ENCODE measurements around the gene RMI2. TPM values are rescaled to one million over a fixed set of nuclear protein-coding genes. Genes with fewer than 3 reads are reported as not detected.

Gene RMI2
- total RNA-seq, 2 donors from 2014 or later = 55.2 to 62.3 TPM

DNA sequence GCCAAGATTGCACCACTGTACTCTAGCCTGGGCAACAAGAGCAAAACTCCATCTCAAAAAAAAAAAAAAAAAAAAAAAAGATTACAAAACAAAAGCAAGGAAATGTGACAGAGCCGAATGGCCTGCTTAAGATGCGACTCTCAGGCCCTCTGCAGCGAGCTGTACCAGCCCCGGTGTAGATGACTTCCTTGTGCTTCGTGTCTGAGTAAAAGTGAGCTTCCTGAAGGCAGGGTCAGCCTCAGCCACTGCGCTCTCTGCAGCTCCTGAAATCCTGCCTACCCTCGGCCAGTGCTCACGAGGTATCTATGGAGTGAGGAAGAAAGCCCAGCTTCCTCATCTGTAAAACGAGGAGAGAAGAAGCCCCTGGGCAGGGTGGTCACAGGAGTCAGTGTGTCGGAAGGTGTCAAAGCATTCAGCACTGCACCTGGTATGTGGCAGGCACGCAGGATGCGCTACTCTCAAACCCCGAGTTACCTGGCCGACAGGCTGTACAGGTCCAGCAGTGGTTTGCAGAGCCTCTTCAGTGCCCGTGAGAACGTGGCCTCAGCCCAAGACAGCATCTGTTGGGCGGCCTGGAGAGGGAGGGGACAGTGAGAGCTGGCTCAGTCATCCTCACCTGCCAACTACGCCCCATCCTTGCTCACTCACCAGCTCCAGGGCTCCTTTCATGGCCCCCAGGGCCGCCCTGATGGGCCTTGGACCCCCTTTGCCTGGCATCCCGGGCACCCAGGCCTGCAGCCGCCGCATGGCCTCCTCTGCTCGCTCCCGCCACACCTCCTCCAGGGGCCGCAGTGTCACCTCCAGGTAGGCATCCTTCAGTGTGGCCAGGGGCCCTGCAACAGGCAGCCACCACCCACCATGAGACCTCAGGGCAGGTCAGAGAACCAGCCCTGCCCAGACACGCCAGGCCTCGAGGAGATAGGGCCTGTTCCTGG is 44.6 kb downstream of the RMI2 start:
- 90 to 95% methylated on average over 17 to 27 of the region's 27 CpGs for WGBS, 2 experiments (ENCODE audit: insufficient coverage in 1 of 2, insufficient read length in 1 of 2)
- TF ChIP-seq, protein P1, sequence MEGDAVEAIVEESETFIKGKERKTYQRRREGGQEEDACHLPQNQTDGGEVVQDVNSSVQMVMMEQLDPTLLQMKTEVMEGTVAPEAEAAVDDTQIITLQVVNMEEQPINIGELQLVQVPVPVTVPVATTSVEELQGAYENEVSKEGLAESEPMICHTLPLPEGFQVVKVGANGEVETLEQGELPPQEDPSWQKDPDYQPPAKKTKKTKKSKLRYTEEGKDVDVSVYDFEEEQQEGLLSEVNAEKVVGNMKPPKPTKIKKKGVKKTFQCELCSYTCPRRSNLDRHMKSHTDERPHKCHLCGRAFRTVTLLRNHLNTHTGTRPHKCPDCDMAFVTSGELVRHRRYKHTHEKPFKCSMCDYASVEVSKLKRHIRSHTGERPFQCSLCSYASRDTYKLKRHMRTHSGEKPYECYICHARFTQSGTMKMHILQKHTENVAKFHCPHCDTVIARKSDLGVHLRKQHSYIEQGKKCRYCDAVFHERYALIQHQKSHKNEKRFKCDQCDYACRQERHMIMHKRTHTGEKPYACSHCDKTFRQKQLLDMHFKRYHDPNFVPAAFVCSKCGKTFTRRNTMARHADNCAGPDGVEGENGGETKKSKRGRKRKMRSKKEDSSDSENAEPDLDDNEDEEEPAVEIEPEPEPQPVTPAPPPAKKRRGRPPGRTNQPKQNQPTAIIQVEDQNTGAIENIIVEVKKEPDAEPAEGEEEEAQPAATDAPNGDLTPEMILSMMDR (conservative IDR thresholded peaks at IDR 0.05) = no peak

DNA sequence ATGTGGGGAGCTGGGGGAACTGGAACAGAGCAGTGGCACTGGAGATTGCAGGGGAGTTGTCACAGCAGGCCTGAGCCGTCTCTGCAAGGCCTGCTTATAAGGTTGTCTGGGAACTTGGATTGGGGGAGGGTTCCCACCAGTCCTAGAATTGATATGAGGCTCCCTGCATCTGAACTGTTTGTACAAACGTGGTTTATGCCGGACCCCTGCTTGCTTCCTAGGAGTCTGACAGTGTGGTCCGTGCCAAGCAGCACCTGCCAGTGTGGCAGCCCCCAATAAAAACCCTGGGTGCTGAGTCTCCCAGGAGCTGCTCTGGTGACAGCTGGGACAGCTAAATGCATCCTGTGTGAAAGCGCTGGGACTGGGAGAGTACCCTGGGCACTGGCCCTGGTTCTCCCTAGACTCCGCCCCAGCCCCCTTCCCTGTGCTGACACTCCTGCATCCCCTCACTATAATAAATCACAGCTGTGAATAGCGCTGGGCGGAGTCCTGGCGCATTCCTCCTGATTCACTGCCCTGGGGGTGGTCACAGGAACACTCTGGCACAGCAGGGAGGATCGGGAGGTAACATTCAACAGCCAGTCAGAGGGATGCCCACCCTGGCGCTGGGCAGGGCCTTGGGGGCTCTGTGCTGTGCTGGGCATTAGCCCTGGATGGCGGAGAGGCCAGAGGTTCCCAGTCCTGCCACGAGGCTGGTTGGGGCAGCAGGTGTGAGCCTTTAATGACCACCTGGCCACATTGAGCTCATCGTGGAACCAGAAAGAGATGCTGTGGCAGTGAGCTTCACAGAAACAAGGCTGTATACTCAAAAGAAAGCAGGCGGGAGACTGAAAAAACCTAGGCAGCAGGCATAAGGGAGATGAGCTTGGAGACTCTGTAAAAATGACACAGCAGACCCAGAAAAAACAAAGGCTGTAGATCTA is 45.6 kb downstream of the RMI2 start:
- no peak overlapping the region for H3K27ac ChIP-seq (ENCODE audit: low read depth, low read length)
- no peaks in the 10 kb centered on the region for H3K4me1 ChIP-seq (ENCODE audit: control insufficient read depth, insufficient read depth, low read length)
- Mint-ChIP-seq H3K4me3 (no peak overlapping the region), H3K36me3 (ENCODE audit: low read depth) (no peaks in the 10 kb centered on the region), H3K4me1 (peaks cover 13% of the 10 kb centered on the region), H3K9me3 (no peaks in the 10 kb centered on the region), H3K27me3 (ENCODE audit: insufficient read depth) (peaks cover 7% of the 10 kb centered on the region), H3K27ac (no peak overlapping the region)
- H3K4me3 ChIP-seq (ENCODE audit: low read length) = no peak overlapping the region
- no peaks in the 10 kb centered on the region for H3K36me3 ChIP-seq (ENCODE audit: control insufficient read depth, insufficient read depth, low read length)
- H3K9me3 ChIP-seq (ENCODE audit: control insufficient read depth, low read length) = no peaks in the 10 kb centered on the region
- no peak overlapping the region for H3K9ac ChIP-seq (ENCODE audit: extremely low read depth, low read length, poor library complexity, severe bottlenecking)
- H3K27me3 ChIP-seq (ENCODE audit: control insufficient read depth, insufficient read depth, low read length, poor library complexity, severe bottlenecking) = no peaks in the 10 kb centered on the region
- TF ChIP-seq, protein P1 (conservative IDR thresholded peaks at IDR 0.05) = no peak
- peak; percentile 72 for DNase-seq
- WGBS, 2 experiments (ENCODE audit: insufficient coverage in 1 of 2, insufficient read length in 1 of 2) = 69 to 72% methylated on average over 10 to 15 of the region's 15 CpGs

More for the DNA sequence above, 44.6 kb downstream of the RMI2 start:
- Histone ChIP-seq H3K27me3 (ENCODE audit: control insufficient read depth, insufficient read depth, low read length, poor library complexity, severe bottlenecking) (no peaks in the 10 kb centered on the region), H3K27ac (ENCODE audit: low read depth, low read length) (no peak overlapping the region), H3K36me3 (ENCODE audit: control insufficient read depth, insufficient read depth, low read length) (no peaks in the 10 kb centered on the region), H3K4me3 (ENCODE audit: low read length) (no peak overlapping the region), H3K9me3 (ENCODE audit: control insufficient read depth, low read length) (no peaks in the 10 kb centered on the region), H3K9ac (ENCODE audit: extremely low read depth, low read length, poor library complexity, severe bottlenecking) (no peak overlapping the region), H3K4me1 (ENCODE audit: control insufficient read depth, insufficient read depth, low read length) (no peaks in the 10 kb centered on the region)
- H3K27me3 Mint-ChIP-seq (ENCODE audit: insufficient read depth) = peaks cover 7% of the 10 kb centered on the region
- H3K9me3 Mint-ChIP-seq = no peaks in the 10 kb centered on the region
- no peaks in the 10 kb centered on the region for H3K36me3 Mint-ChIP-seq (ENCODE audit: low read depth)
- H3K27ac Mint-ChIP-seq = no peak overlapping the region
- DNase-seq = peak; percentile 42
- H3K4me1 Mint-ChIP-seq = peaks cover 13% of the 10 kb centered on the region
- H3K4me3 Mint-ChIP-seq = no peak overlapping the region

DNA sequence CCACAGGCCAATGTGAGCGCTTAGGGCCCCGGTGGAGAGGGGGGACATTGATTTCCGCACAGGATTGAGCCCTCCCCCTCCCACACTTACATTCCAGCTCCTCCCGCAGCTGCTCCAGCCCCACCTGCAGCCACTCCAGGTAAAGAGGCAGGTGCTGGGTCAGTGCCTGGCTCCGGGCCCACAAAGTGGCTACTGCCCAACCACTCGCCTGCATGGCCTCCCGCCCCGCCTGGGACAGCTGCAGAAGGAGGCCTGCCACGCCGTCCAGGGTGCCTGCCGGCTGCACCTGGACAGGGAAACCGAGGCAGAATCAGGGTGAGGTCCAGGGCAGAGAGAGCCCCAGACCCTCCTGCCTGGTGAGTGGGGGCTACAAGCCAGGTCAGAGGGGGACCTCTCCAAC is 46.3 kb downstream of the RMI2 start:
- H3K9me3 ChIP-seq (ENCODE audit: control insufficient read depth, low read length) = no peaks in the 10 kb centered on the region
- Mint-ChIP-seq H3K4me1 (peaks cover 13% of the 10 kb centered on the region), H3K27me3 (ENCODE audit: insufficient read depth) (peaks cover 7% of the 10 kb centered on the region), H3K4me3 (no peak overlapping the region), H3K27ac (no peak overlapping the region), H3K36me3 (ENCODE audit: low read depth) (no peaks in the 10 kb centered on the region), H3K9me3 (no peaks in the 10 kb centered on the region)
- no peaks in the 10 kb centered on the region for H3K27me3 ChIP-seq (ENCODE audit: control insufficient read depth, insufficient read depth, low read length, poor library complexity, severe bottlenecking)
- DNase-seq = peak; percentile 68
- WGBS, 2 experiments (ENCODE audit: insufficient coverage in 1 of 2, insufficient read length in 1 of 2) = 87 to 95% methylated on average over 8 to 12 of the region's 12 CpGs
- no peaks in the 10 kb centered on the region for H3K4me1 ChIP-seq (ENCODE audit: control insufficient read depth, insufficient read depth, low read length)
- H3K36me3 ChIP-seq (ENCODE audit: control insufficient read depth, insufficient read depth, low read length) = no peaks in the 10 kb centered on the region
- TF ChIP-seq, protein P1 (conservative IDR thresholded peaks at IDR 0.05) = no peak
- H3K4me3 ChIP-seq (ENCODE audit: low read length) = no peak overlapping the region
- H3K27ac ChIP-seq (ENCODE audit: low read depth, low read length) = no peak overlapping the region
- no peak overlapping the region for H3K9ac ChIP-seq (ENCODE audit: extremely low read depth, low read length, poor library complexity, severe bottlenecking)

Measured in endodermal cell (in vitro differentiated cells).